Common myeloid progenitor, CD34-positive (primary cell): ENCODE measurements around the gene SOWAHC. TPM values are rescaled to one million over a fixed set of nuclear protein-coding genes. Genes with fewer than 3 reads are reported as not detected.
A peak's percentile ranks its signal among the peaks of the same experiment; 100 is the strongest.
"Not testable (repeated sequence)": the region's sequence is repeated elsewhere in the genome, so short reads cannot be mapped to it uniquely, and the experiment has no call there.

Experiments
- CTCF ChIA-PET: fragments of 350-600 bp; sonication (Branson Sonifier 250); formaldehyde crosslinking; loops from one replicate; lab custom pipeline; 2021; ENCODE audit warnings: antibody characterized with exemption; lab: Charles Lee
- POLR2A ChIA-PET: fragments of 350-600 bp; sonication (Branson Sonifier 250); formaldehyde crosslinking; loops from one replicate; lab custom pipeline; 2021; ENCODE audit warnings: antibody characterized with exemption; lab: Charles Lee
- DNase-seq, 3 donors: peaks; one replicate each; pipeline versions ENCODE4 v3.0.0 to v3.0.0-alpha.2; 2013
- H3K27ac ChIP-seq, 2 experiments: 1 replicate in 1 of 2; 2 replicates in 1 of 2; pipeline ENCODE4 v1.7.0; 2013; ENCODE audit warnings: inconsistent platforms in 2 of 2, low read length in 2 of 2, mild to moderate bottlenecking in 2 of 2, low read depth in 1 of 2, moderate library complexity in 1 of 2; ENCODE audit not compliant: severe bottlenecking in 2 of 2, insufficient read depth in 1 of 2, poor library complexity in 1 of 2
- H3K27me3 ChIP-seq, 5 experiments: replicated peaks in 2 of 5; 1 replicate in 3 of 5; 2 replicates in 2 of 5; pipeline versions ENCODE4 v1.6.1 to v1.7.0; 2013; ENCODE audit warnings: low read length in 4 of 5, mild to moderate bottlenecking in 2 of 5, moderate library complexity in 2 of 5, inconsistent platforms in 1 of 5; ENCODE audit not compliant: insufficient read depth in 5 of 5, control insufficient read depth in 4 of 5
- H3K36me3 ChIP-seq, 4 experiments: 1 replicate in 2 of 4; 2 replicates in 2 of 4; pipeline versions ENCODE4 v1.6.1 to v1.7.0; 2013; ENCODE audit warnings: low read length in 3 of 4, control low read depth in 1 of 4, mild to moderate bottlenecking in 1 of 4; ENCODE audit not compliant: control insufficient read depth in 4 of 4, insufficient read depth in 4 of 4
- H3K4me1 ChIP-seq, 4 experiments: 1 replicate in 3 of 4; 2 replicates in 1 of 4; pipeline versions ENCODE4 v1.6.1 to v1.7.1; 2013; ENCODE audit warnings: low read length in 3 of 4, mild to moderate bottlenecking in 3 of 4, control low read depth in 1 of 4, inconsistent platforms in 1 of 4, moderate library complexity in 1 of 4; ENCODE audit not compliant: control insufficient read depth in 4 of 4, insufficient read depth in 4 of 4; ENCODE audit errors: control extremely low read depth in 1 of 4
- H3K4me3 ChIP-seq, 7 experiments: 1 replicate in 4 of 7; 2 replicates in 3 of 7; pipeline versions ENCODE4 v1.5.1 to v1.7.0; 2013; ENCODE audit warnings: mild to moderate bottlenecking in 7 of 7, low read length in 6 of 7, moderate library complexity in 6 of 7, inconsistent platforms in 2 of 7, low read depth in 2 of 7, control low read depth in 1 of 7; ENCODE audit not compliant: insufficient read depth in 4 of 7, control insufficient read depth in 1 of 7; ENCODE audit errors: extremely low read depth in 1 of 7
- H3K9me3 ChIP-seq, 5 experiments: 1 replicate in 4 of 5; 2 replicates in 1 of 5; pipeline versions ENCODE4 v1.6.1 to v1.7.1; 2013; ENCODE audit warnings: low read length in 4 of 5, mild to moderate bottlenecking in 2 of 5, inconsistent platforms in 1 of 5, low read depth in 1 of 5, moderate library complexity in 1 of 5; ENCODE audit not compliant: control insufficient read depth in 4 of 5, insufficient read depth in 2 of 5; ENCODE audit errors: control extremely low read depth in 1 of 5
- WGBS: methylation state at CpG from one replicate; pipeline ENCODE4 v1.1.5; 2013; ENCODE audit not compliant: insufficient coverage; 5-methylcytosine and 5-hydroxymethylcytosine counted together
- polyA plus RNA-seq: library from polyadenylated mRNA; unstranded; fragments of 120-200 nt; gene quantifications from one replicate; pipeline ENCODE4 v1.2.1, GENCODE V29; 2013

SOWAHC gene
- 0.05 TPM for polyA plus RNA-seq

DNA sequence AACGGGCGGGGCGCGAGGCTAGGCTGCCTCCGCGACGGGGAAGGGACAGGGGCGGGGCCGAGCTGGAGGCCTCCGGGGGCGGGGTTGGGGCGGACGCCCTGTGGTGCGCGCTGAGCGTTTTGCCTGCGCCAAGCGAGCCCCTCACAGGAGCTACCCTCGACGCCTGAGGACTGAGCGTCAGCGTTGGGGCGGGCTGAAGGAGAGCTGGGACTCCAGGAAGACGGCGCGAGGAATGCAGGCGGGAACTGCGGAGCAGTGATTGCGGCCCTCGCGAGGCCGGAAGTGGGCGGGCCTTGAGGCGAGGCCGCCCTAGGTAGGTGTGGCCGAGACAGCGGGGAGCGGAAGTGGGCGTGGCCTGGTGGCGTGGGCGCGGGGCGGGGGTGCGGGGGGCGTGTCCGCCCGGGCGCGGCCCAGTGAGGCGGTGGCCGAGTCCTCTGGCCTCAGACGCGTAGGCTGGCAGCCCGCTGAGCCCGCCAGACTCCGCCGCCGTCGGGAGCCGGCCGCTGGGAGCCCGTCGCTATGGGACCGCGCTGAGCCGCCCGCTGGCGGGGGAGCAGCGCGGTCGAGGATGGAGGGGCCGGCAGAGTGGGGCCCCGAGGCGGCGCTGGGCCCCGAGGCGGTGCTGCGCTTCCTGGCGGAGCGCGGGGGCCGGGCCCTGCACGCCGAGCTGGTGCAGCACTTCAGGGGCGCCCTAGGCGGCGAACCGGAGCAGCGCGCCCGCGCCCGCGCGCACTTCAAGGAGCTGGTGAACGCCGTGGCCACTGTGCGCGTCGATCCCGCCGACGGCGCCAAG is at the start of gene SOWAHC, which contains the start of gene SEPTIN10:
Gene SOWAHC, plus strand, starts transcription at position 443 of the 793 bp plus-strand sequence. Its CDS starts 126 bp downstream, at position 569.
Gene SEPTIN10, minus strand, starts transcription at position 45 of the 793 bp plus-strand sequence. CDS start 139 bp downstream, outside the sequence.
- peaks cover 0 to 4% (median 3%) of the 10 kb centered on the region in 5 experiments for H3K9me3 ChIP-seq
- H3K4me3 ChIP-seq = peak within 1 kb of the TSS in 6 of 7 experiments; percentile 25 to 58 (median 45)
- H3K36me3 ChIP-seq = no peaks in the 10 kb centered on the region
- peak; percentile 51 to 72 (median 63) for DNase-seq
- WGBS = 2% methylated on average over 96 of the region's 104 CpGs
- peaks cover 27 to 99% (median 40%) of the 10 kb centered on the region in 5 experiments for H3K27me3 ChIP-seq
- peaks cover 0 to 15% (median 11%) of the 10 kb centered on the region in 4 experiments for H3K4me1 ChIP-seq
- ChIA-PET CTCF (no interaction called here), POLR2A (no interaction called here)
- H3K27ac ChIP-seq = no peak within 1 kb of the TSS

- ChIA-PET POLR2A (no interaction called here), CTCF (no interaction called here)
- no peak overlapping the region for H3K27ac ChIP-seq
- no peaks in the 10 kb centered on the region for H3K4me1 ChIP-seq
- H3K4me3 ChIP-seq = no peak overlapping the region
- WGBS = no CpG with 5 or more reads among the region's 1 CpG
- no peaks in the 10 kb centered on the region for H3K27me3 ChIP-seq
- H3K9me3 ChIP-seq = no peaks in the 10 kb centered on the region
- DNase-seq = no peak
- H3K36me3 ChIP-seq = no peaks in the 10 kb centered on the region
Measured at GRCh38 chr2:109575373-109575772, 38.8 kb upstream of the SOWAHC start.

DNA sequence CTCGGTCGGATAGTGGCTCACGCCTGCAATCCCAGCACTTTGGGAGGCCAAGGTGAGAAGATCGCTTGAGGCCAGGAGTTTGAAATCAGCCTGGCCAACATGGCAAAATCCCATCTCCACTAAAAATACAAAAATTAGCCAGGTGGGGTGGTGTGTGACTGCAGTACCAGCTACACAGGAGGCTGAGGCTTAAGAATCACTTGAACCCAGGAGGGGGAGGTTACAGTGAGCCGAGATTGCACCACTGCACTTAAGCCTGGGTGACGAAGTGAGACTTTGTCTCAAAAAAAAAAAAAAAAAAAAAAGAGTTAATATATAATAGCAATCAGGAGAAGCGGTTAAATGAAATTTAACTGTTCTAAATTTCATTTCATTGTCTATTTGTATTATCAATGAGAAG is 36.5 kb upstream of the SOWAHC start:
- no CpG with 5 or more reads among the region's 7 CpGs for WGBS
- H3K27ac ChIP-seq, H3K4me1 ChIP-seq, H3K4me3 ChIP-seq, POLR2A ChIA-PET, H3K9me3 ChIP-seq, H3K27me3 ChIP-seq, H3K36me3 ChIP-seq, CTCF ChIA-PET, DNase-seq: not testable (repeated sequence)

GRCh38 chr2:109582928-109583895 is 31.0 kb upstream of the SOWAHC start:
- ChIA-PET POLR2A (no interaction called here), CTCF (no interaction called here)
- no peaks in the 10 kb centered on the region for H3K4me1 ChIP-seq
- no peak for DNase-seq
- H3K36me3 ChIP-seq = no peaks in the 10 kb centered on the region
- H3K4me3 ChIP-seq = no peak overlapping the region
- no peaks in the 10 kb centered on the region for H3K9me3 ChIP-seq
- no peaks in the 10 kb centered on the region for H3K27me3 ChIP-seq
- WGBS = 97% methylated on average over 3 of the region's 6 CpGs
- H3K27ac ChIP-seq = no peak overlapping the region

DNA sequence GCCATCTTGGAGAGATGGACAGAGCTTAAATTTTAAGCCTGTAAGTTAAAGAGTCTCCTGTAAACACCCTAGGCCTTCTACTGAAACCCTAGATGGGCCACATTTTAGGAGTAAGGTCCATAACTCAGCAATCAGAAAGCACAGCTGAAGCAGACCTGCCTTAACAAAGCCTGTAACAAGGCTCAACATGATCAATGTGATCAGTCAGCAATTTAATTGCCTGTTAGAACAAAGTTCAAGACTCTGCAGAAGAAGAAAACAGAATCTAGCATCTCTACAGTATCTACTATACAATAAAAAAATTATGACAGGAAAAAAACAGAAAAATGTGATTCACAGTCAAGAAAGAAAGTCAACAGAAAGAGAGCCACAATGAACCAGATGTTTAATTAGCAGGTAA is 27.5 kb upstream of the SOWAHC start:
- H3K4me3 ChIP-seq = no peak overlapping the region
- DNase-seq = no peak
- POLR2A ChIA-PET = no interaction called here
- H3K36me3 ChIP-seq = no peaks in the 10 kb centered on the region
- H3K4me1 ChIP-seq = no peaks in the 10 kb centered on the region
- no peaks in the 10 kb centered on the region for H3K27me3 ChIP-seq
- CTCF ChIA-PET = no interaction called here
- no peak overlapping the region for H3K27ac ChIP-seq
- H3K9me3 ChIP-seq = no peaks in the 10 kb centered on the region

DNA sequence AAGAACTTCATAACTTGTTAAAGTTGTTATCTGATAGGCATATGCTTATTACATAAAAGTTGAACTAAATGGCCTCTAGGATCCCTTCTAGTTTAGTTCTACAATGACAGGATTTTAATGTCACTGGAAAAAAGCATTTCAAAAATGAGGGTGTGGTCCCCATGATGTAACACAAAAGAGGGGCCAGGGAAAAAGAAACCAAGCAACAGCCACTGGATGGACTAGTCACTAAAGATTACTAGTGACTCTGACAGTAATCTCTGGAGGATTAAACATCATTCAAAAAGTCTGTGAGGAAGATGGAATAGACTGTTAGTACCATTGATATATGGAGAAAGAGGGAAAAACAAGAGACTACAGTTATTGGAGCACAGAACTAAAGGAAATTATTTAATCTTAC is 23.0 kb upstream of the SOWAHC start:
- CTCF ChIA-PET = interaction anchor here (1.5 kb wide), 1 partner anchor 17 kb away, joined by 3 read pairs; no protein-coding TSS in a partner anchor
- H3K27me3 ChIP-seq = no peaks in the 10 kb centered on the region
- no peaks in the 10 kb centered on the region for H3K4me1 ChIP-seq
- H3K9me3 ChIP-seq = no peaks in the 10 kb centered on the region
- H3K4me3 ChIP-seq = no peak overlapping the region
- POLR2A ChIA-PET = interaction anchor here (1.0 kb wide), 1 partner anchor 72 kb away, joined by 3 read pairs; no protein-coding TSS in a partner anchor
- H3K36me3 ChIP-seq = no peaks in the 10 kb centered on the region
- no peak overlapping the region for H3K27ac ChIP-seq
- no peak for DNase-seq
